NCI-H2107 (cell line): ENCODE data around the gene SAA2.
"Not testable (repeated sequence)": the region's sequence is repeated elsewhere in the genome, so short reads cannot be mapped to it uniquely, and the experiment has no call there.

Source experiments
- DNase-seq: peaks from one replicate; lab custom pipeline; 2025; lab: John Stamatoyannopoulos, UW

Gene SAA2

GRCh38 chr11:18248561-18248960 is at the start of gene SAA2:
TSS of gene SAA2 (minus strand) at chr11:18248668. CDS start at chr11:18248011, 657 bp downstream.
- no peak for DNase-seq

GRCh38 chr11:18295316-18295715 is 46.8 kb upstream of the SAA2 start:
- DNase-seq = no peak

GRCh38 chr11:18294862-18295261 is 46.4 kb upstream of the SAA2 start:
- DNase-seq = no peak

GRCh38 chr11:18288911-18289310 is 40.4 kb upstream of the SAA2 start:
- no peak for DNase-seq

- no peak for DNase-seq
Measured at GRCh38 chr11:18285841-18286240, 37.4 kb upstream of the SAA2 start.

- no peak for DNase-seq
Measured at GRCh38 chr11:18282626-18283025, 34.2 kb upstream of the SAA2 start.

GRCh38 chr11:18280438-18281045 is 32.1 kb upstream of the SAA2 start:
- no peak for DNase-seq

- no peak for DNase-seq
Measured at GRCh38 chr11:18277565-18278271, 29.2 kb upstream of the SAA2 start.

- no peak for DNase-seq
Measured at GRCh38 chr11:18271206-18271605, 22.7 kb upstream of the SAA2 start.

GRCh38 chr11:18270102-18270501 is 21.6 kb upstream of the SAA2 start:
- DNase-seq = no peak

- DNase-seq = not testable (repeated sequence)
Measured at GRCh38 chr11:18269252-18269651, 20.8 kb upstream of the SAA2 start.

- not testable (repeated sequence) for DNase-seq
Measured at GRCh38 chr11:18267335-18268133, 19.1 kb upstream of the SAA2 start.

GRCh38 chr11:18265949-18266348 is 17.5 kb upstream of the SAA2 start, which contains the start of gene SAA1:
TSS of gene SAA1 (plus strand) at chr11:18266264. CDS start at chr11:18266888, 624 bp downstream.
- DNase-seq = no peak

GRCh38 chr11:18264677-18265555 is 16.4 kb upstream of the SAA2 start:
- DNase-seq = no peak

GRCh38 chr11:18264035-18264434 is 15.6 kb upstream of the SAA2 start:
- no peak for DNase-seq

GRCh38 chr11:18262681-18263350 is 14.3 kb upstream of the SAA2 start:
- not testable (repeated sequence) for DNase-seq

GRCh38 chr11:18261721-18262120 is 13.3 kb upstream of the SAA2 start:
- no peak for DNase-seq

- no peak for DNase-seq
Measured at GRCh38 chr11:18259259-18259658, 10.8 kb upstream of the SAA2 start.

GRCh38 chr11:18254781-18255361 is 6.4 kb upstream of the SAA2 start:
- no peak for DNase-seq

GRCh38 chr11:18253778-18254338 is 5.4 kb upstream of the SAA2 start:
- DNase-seq = no peak

GRCh38 chr11:18253233-18253632 is 4.8 kb upstream of the SAA2 start:
- no peak for DNase-seq
